Breast epithelium (tissue), 3 donors: ENCODE measurements around the gene CASKIN2.

Experiments used
- POLR2A ChIP-seq: fragments of 450-650 bp; IDR thresholded peaks from one replicate; pipeline ENCODE4 v1.6.1; 2016; ENCODE audit warnings: antibody characterized with exemption, mild to moderate bottlenecking, moderate library complexity
- POLR2AphosphoS5 ChIP-seq, 3 donors: sonication (generic); formaldehyde crosslinking; IDR thresholded peaks; one replicate each; pipeline ENCODE4 v1.6.1; 2017; ENCODE audit warnings: antibody characterized with exemption in 3 of 3
- TF ChIP-seq, protein P1 (sequence below), 3 donors: fragments of 450-650 bp; IDR thresholded peaks; one replicate each; pipeline ENCODE4 v1.5.1; 2016 to 2017; ENCODE audit warnings: antibody characterized with exemption in 3 of 3, mild to moderate bottlenecking in 3 of 3, moderate library complexity in 3 of 3

DNA sequence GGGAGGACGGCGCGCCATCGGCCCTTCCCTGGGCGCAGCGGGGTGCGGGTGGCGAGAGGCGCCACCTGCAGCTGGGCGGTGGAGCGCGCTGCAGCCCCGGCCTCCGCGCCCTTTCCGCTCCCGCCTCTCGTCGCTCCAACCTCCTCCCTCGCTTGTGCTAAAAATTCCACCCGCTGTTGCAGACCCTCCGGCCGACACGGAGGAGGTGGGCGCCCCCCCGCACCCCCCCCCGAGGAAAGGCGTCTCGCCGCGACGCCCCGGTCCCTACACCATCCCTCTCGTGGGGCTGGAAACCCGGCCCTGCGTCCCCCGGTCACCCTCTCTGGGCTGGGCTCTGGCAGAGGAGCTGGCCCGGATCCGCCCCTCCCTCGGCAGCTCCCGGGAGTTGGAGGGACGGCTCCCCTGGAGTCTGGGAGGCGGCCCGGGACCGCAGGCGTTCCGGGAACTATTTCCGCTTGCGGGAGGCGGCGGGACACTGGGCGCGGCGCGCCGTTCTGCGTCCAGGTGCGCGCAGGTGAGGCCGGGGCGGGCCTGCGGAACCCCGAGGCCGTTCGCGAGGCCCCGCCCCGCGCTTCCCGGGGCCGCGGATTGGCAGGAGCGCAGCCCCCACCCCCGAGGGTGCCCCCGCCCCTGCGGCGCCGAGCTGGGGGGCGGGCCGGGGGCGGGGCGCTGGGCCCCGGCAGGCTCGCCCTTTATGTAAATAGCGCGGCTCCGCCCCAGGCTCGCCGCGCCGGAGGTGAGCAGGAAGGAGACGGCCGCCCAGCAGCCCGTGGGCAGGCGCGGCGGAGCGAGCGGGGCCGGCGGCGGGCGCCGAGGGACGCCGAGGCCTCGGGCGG lies 9.9 kb upstream of the CASKIN2 start, which contains the start of gene LLGL2:
- TF ChIP-seq, protein P1, sequence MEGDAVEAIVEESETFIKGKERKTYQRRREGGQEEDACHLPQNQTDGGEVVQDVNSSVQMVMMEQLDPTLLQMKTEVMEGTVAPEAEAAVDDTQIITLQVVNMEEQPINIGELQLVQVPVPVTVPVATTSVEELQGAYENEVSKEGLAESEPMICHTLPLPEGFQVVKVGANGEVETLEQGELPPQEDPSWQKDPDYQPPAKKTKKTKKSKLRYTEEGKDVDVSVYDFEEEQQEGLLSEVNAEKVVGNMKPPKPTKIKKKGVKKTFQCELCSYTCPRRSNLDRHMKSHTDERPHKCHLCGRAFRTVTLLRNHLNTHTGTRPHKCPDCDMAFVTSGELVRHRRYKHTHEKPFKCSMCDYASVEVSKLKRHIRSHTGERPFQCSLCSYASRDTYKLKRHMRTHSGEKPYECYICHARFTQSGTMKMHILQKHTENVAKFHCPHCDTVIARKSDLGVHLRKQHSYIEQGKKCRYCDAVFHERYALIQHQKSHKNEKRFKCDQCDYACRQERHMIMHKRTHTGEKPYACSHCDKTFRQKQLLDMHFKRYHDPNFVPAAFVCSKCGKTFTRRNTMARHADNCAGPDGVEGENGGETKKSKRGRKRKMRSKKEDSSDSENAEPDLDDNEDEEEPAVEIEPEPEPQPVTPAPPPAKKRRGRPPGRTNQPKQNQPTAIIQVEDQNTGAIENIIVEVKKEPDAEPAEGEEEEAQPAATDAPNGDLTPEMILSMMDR (IDR thresholded peaks at IDR 0.05) = peak in 2 of 3 donors; percentile 31 to 41
- peak in 2 of 3 donors; percentile 22 to 26 for TF ChIP-seq POLR2AphosphoS5 (IDR thresholded peaks at IDR 0.05)
- TF ChIP-seq POLR2A = no peak
